ENCODE data around the gene ARL8A. TPM values are rescaled to one million over a fixed set of nuclear protein-coding genes. Genes with fewer than 3 reads are reported as not detected.

ARL8A gene
- total RNA-seq, 4 donors from 2014 or later, result 34.9 to 57.5 (median 43.6) TPM

- no peak for ATAC-seq
- H3K27me3 ChIP-seq, result peaks cover 9% of the 10 kb centered on the region
- H3K9me3 ChIP-seq, result no peaks in the 10 kb centered on the region
- H3K4me1 ChIP-seq, result peaks cover 0 to 3% (median 0%) of the 10 kb centered on the region in 3 donors
- WGBS, 2 donors (ENCODE audit: low coverage in 1 of 2), result 88 to 93% methylated on average over 3 to 8 of the region's 8 CpGs
- H3K36me3 ChIP-seq, result no peaks in the 10 kb centered on the region
- TF ChIP-seq POLR2AphosphoS5 (IDR thresholded peaks at IDR 0.05) (no peak), POLR2A (IDR thresholded peaks at IDR 0.05) (no peak), CTCF (IDR thresholded peaks at IDR 0.05) (no peak), EP300 (IDR thresholded peaks at IDR 0.05) (no peak)
- H3K27ac ChIP-seq, result no peak overlapping the region
- H3K4me3 ChIP-seq, result no peak overlapping the region
Measured at GRCh38 chr1:202150602-202151001, 6.1 kb upstream of the ARL8A start.

GRCh38 chr1:202150187-202150586 is 5.7 kb upstream of the ARL8A start:
- Histone ChIP-seq H3K4me1 (peaks cover 0 to 7% (median 4%) of the 10 kb centered on the region in 3 donors), H3K27me3 (peaks cover 9% of the 10 kb centered on the region), H3K4me3 (no peak overlapping the region), H3K27ac (no peak overlapping the region), H3K36me3 (no peaks in the 10 kb centered on the region), H3K9me3 (no peaks in the 10 kb centered on the region)
- WGBS, 2 donors (ENCODE audit: low coverage in 1 of 2), result no CpG with 5 or more reads among the region's 9 CpGs
- no peak for ATAC-seq
- TF ChIP-seq EP300 (IDR thresholded peaks at IDR 0.05), result no peak
- TF ChIP-seq CTCF (IDR thresholded peaks at IDR 0.05), result no peak
- no peak for TF ChIP-seq POLR2A (IDR thresholded peaks at IDR 0.05)
- no peak for TF ChIP-seq POLR2AphosphoS5 (IDR thresholded peaks at IDR 0.05)

- no peaks in the 10 kb centered on the region for H3K9me3 ChIP-seq
- no peak for ATAC-seq
- peaks cover 0 to 13% (median 5%) of the 10 kb centered on the region in 3 donors for H3K4me1 ChIP-seq
- no peak overlapping the region for H3K27ac ChIP-seq
- TF ChIP-seq POLR2AphosphoS5 (IDR thresholded peaks at IDR 0.05) (no peak), POLR2A (IDR thresholded peaks at IDR 0.05) (no peak), CTCF (IDR thresholded peaks at IDR 0.05) (no peak), EP300 (IDR thresholded peaks at IDR 0.05) (no peak)
- 79 to 86% methylated on average over 2 to 3 of the region's 4 CpGs for WGBS, 2 donors (ENCODE audit: low coverage in 1 of 2)
- peaks cover 9% of the 10 kb centered on the region for H3K27me3 ChIP-seq
- no peak overlapping the region for H3K4me3 ChIP-seq
- no peaks in the 10 kb centered on the region for H3K36me3 ChIP-seq
Measured at GRCh38 chr1:202149566-202149965, 5.0 kb upstream of the ARL8A start.

- no peak for TF ChIP-seq POLR2A (IDR thresholded peaks at IDR 0.05)
- no peak for TF ChIP-seq POLR2AphosphoS5 (IDR thresholded peaks at IDR 0.05)
- TF ChIP-seq EP300 (IDR thresholded peaks at IDR 0.05), result no peak
- TF ChIP-seq CTCF (IDR thresholded peaks at IDR 0.05), result no peak
- H3K4me3 ChIP-seq, result no peak overlapping the region
Measured at GRCh38 chr1:202148391-202148790, 3.9 kb upstream of the ARL8A start.

GRCh38 chr1:202146993-202147392 is 2.5 kb upstream of the ARL8A start:
- no peaks in the 10 kb centered on the region for H3K9me3 ChIP-seq
- 83% methylated on average over 1 of the region's 3 CpGs; no CpG with 5 or more reads in 1 of the 2 donors for WGBS, 2 donors (ENCODE audit: low coverage in 1 of 2)

More at GRCh38 chr1:202148391-202148790, 3.9 kb upstream of the ARL8A start:
- Histone ChIP-seq H3K36me3 (no peaks in the 10 kb centered on the region), H3K27me3 (no peaks in the 10 kb centered on the region), H3K27ac (no peak overlapping the region), H3K9me3 (no peaks in the 10 kb centered on the region), H3K4me1 (peaks cover 0 to 14% (median 5%) of the 10 kb centered on the region in 3 donors)
- 70% methylated on average over 2 of the region's 4 CpGs; no CpG with 5 or more reads in 1 of the 2 donors for WGBS, 2 donors (ENCODE audit: low coverage in 1 of 2)
- ATAC-seq, result no peak

More at GRCh38 chr1:202146993-202147392, 2.5 kb upstream of the ARL8A start:
- no peak for ATAC-seq
- Histone ChIP-seq H3K27ac (no peak overlapping the region), H3K27me3 (no peaks in the 10 kb centered on the region), H3K4me1 (peaks cover 0 to 28% (median 14%) of the 10 kb centered on the region in 3 donors), H3K4me3 (no peak overlapping the region), H3K36me3 (no peaks in the 10 kb centered on the region)
- TF ChIP-seq POLR2A (IDR thresholded peaks at IDR 0.05) (no peak), POLR2AphosphoS5 (IDR thresholded peaks at IDR 0.05) (no peak), CTCF (IDR thresholded peaks at IDR 0.05) (no peak), EP300 (IDR thresholded peaks at IDR 0.05) (no peak)
